KG1 (cell line): Measurements from ENCODE around the gene SDK2.

Experiments
- DNase-seq: peaks from one replicate; lab custom pipeline; 2025; lab: John Stamatoyannopoulos, UW

Gene SDK2

GRCh38 chr17:73644145-73645049 lies at the start of gene SDK2:
Gene SDK2 (minus strand): TSS chr17:73644445. CDS start chr17:73644088, 357 bp downstream.
- no peak for DNase-seq

GRCh38 chr17:73693071-73693470 lies 48.8 kb upstream of the SDK2 start:
- no peak for DNase-seq

GRCh38 chr17:73691321-73691766 lies 47.1 kb upstream of the SDK2 start:
- no peak for DNase-seq

GRCh38 chr17:73690676-73691075 lies 46.4 kb upstream of the SDK2 start:
- DNase-seq, result no peak

- no peak for DNase-seq
These were observed 45.5 kb upstream of the SDK2 start for GRCh38 chr17:73689596-73690275.

- DNase-seq, result no peak
These were observed 42.7 kb upstream of the SDK2 start for GRCh38 chr17:73686961-73687360.

- DNase-seq, result no peak
These were observed 41.9 kb upstream of the SDK2 start for GRCh38 chr17:73686126-73686525.

- no peak for DNase-seq
These were observed 39.9 kb upstream of the SDK2 start for GRCh38 chr17:73684183-73684582.

GRCh38 chr17:73683771-73684170 lies 39.5 kb upstream of the SDK2 start:
- no peak for DNase-seq

GRCh38 chr17:73681946-73682345 lies 37.7 kb upstream of the SDK2 start:
- no peak for DNase-seq

GRCh38 chr17:73679476-73679875 lies 35.2 kb upstream of the SDK2 start:
- DNase-seq, result no peak

- no peak for DNase-seq
These were observed 34.8 kb upstream of the SDK2 start for GRCh38 chr17:73678999-73679398.

- DNase-seq, result no peak
These were observed 25.5 kb upstream of the SDK2 start for GRCh38 chr17:73669771-73670170.

GRCh38 chr17:73667181-73667959 lies 23.1 kb upstream of the SDK2 start:
- DNase-seq, result peak; percentile 36

- DNase-seq, result no peak
These were observed 19.4 kb upstream of the SDK2 start for GRCh38 chr17:73663614-73664013.

GRCh38 chr17:73660366-73660765 lies 16.1 kb upstream of the SDK2 start:
- DNase-seq, result no peak

GRCh38 chr17:73658821-73659515 lies 14.7 kb upstream of the SDK2 start:
- DNase-seq, result no peak

GRCh38 chr17:73657473-73658116 lies 13.3 kb upstream of the SDK2 start:
- DNase-seq, result no peak

- no peak for DNase-seq
These were observed 10.0 kb upstream of the SDK2 start for GRCh38 chr17:73654241-73654640.

- no peak for DNase-seq
These were observed 9.6 kb upstream of the SDK2 start for GRCh38 chr17:73653810-73654209.

- no peak for DNase-seq
These were observed 8.7 kb upstream of the SDK2 start for GRCh38 chr17:73652886-73653480.
